AML-193 (cell line): ENCODE data around the gene PDLIM5.
"Not testable (repeated sequence)": the region's sequence is repeated elsewhere in the genome, so short reads cannot be mapped to it uniquely, and the experiment has no call there.

Experiments
- DNase-seq, 2 experiments: peaks; one replicate each; lab custom pipeline; 2025; lab: John Stamatoyannopoulos, UW

Gene PDLIM5

GRCh38 chr4:94451695-94452475 lies at the start of gene PDLIM5:
Gene PDLIM5, plus strand, starts transcription at chr4:94451942. Its CDS starts 3,347 bp downstream, at chr4:94455289.
- DNase-seq: peak; percentile 64 to 77

GRCh38 chr4:94402439-94402838 lies 49.3 kb upstream of the PDLIM5 start:
- not testable (repeated sequence) for DNase-seq

GRCh38 chr4:94403751-94404150 lies 48.0 kb upstream of the PDLIM5 start:
- no peak for DNase-seq

- peak; percentile 68 to 85 for DNase-seq
Measured at GRCh38 chr4:94406668-94407437, 44.9 kb upstream of the PDLIM5 start.

- no peak for DNase-seq
Measured at GRCh38 chr4:94407846-94408245, 43.9 kb upstream of the PDLIM5 start.

- no peak for DNase-seq
Measured at GRCh38 chr4:94408549-94409374, 43.0 kb upstream of the PDLIM5 start.

GRCh38 chr4:94409375-94409679 lies 42.4 kb upstream of the PDLIM5 start:
- DNase-seq: no peak

GRCh38 chr4:94409962-94410361 lies 41.8 kb upstream of the PDLIM5 start:
- DNase-seq: no peak

GRCh38 chr4:94410678-94411206 lies 41.0 kb upstream of the PDLIM5 start:
- DNase-seq: no peak

GRCh38 chr4:94411296-94411695 lies 40.4 kb upstream of the PDLIM5 start:
- no peak for DNase-seq

GRCh38 chr4:94412019-94412657 lies 39.6 kb upstream of the PDLIM5 start:
- DNase-seq: no peak

GRCh38 chr4:94412658-94413038 lies 39.1 kb upstream of the PDLIM5 start:
- no peak for DNase-seq

- no peak for DNase-seq
Measured at GRCh38 chr4:94413085-94413840, 38.5 kb upstream of the PDLIM5 start.

- no peak for DNase-seq
Measured at GRCh38 chr4:94414907-94415306, 36.8 kb upstream of the PDLIM5 start.

- DNase-seq: no peak
Measured at GRCh38 chr4:94415448-94415847, 36.3 kb upstream of the PDLIM5 start.

- no peak for DNase-seq
Measured at GRCh38 chr4:94416335-94416734, 35.4 kb upstream of the PDLIM5 start.

- no peak for DNase-seq
Measured at GRCh38 chr4:94416981-94417380, 34.8 kb upstream of the PDLIM5 start.

GRCh38 chr4:94419549-94419948 lies 32.2 kb upstream of the PDLIM5 start:
- no peak for DNase-seq

GRCh38 chr4:94419956-94420355 lies 31.8 kb upstream of the PDLIM5 start:
- DNase-seq: no peak

- DNase-seq: no peak
Measured at GRCh38 chr4:94420356-94420755, 31.4 kb upstream of the PDLIM5 start.

- DNase-seq: peak in 1 of 2 experiments; percentile 2
Measured at GRCh38 chr4:94426783-94427182, 25.0 kb upstream of the PDLIM5 start.
